NCI-H1694 treated with DMSO at 0.1 percent for 48 hours (cell line): ENCODE results near the gene SRGAP1.

Experiments
- DNase-seq: peaks from one replicate; lab custom pipeline; 2025; lab: John Stamatoyannopoulos, UW

Gene SRGAP1

DNA sequence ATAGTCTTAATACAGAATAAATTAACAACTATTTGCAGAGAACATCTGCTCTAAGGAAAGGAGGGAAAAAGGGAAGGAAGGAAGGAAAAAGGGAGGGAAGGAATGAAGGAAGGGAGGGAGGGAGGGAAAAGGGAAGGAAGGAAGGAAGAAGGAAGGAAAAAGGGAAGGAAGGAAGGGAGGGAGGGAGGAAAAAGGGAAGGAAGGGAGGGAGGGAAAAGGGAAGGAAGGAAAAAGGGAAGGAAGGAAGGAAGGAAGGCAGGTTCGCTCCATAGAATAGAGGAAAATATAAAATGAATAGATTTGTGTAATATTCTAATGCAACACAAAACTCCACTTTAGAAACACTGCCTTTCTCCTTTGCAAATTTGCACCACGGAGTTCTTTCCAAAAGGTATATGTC is 361.0 kb downstream of the SRGAP1 start:
- DNase-seq = no peak

- DNase-seq = no peak
These were observed 363.0 kb downstream of the SRGAP1 start for GRCh38 chr12:64207453-64207852.
